Umbilical cord (tissue), 2 donors: ENCODE measurements around the gene C6orf132. TPM values are rescaled to one million over a fixed set of nuclear protein-coding genes. Genes with fewer than 3 reads are reported as not detected.
A peak's percentile ranks its signal among the peaks of the same experiment; 100 is the strongest.

Source experiments
- DNase-seq: peaks from one replicate; pipeline ENCODE4 v3.0.0-alpha.2; 2015; ENCODE audit warnings: low spot score
- total RNA-seq: library from RNA; depleted of rRNA; stranded (reverse); fragments of >200 nt; gene quantifications from one replicate; pipeline ENCODE4 v1.2.3, GENCODE V29; 2014; ENCODE audit warnings: low replicate concordance; ENCODE audit not compliant: insufficient read depth

Gene C6orf132
- total RNA-seq, 1 donor from 2014 or later: 6.0 TPM

DNA sequence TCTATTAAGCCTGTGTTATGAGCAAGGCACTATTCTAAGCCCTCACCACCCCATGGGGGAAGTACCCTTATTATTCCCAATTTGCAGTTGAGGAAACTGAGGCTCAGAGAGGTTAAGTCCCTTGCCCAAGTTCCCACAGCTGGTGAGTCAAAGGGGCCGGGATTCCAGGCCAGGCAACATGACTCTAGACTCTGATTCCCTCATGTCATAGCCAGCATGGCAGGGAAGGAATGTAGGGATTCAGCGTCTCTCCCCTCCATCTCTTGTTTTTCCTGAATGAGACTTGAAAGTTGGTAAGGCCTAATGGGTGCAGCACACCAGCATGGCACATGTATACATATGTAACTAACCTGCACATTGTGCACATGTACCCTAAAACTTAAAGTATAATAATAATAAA lies 6.7 kb downstream of the C6orf132 start:
- no peak for DNase-seq

DNA sequence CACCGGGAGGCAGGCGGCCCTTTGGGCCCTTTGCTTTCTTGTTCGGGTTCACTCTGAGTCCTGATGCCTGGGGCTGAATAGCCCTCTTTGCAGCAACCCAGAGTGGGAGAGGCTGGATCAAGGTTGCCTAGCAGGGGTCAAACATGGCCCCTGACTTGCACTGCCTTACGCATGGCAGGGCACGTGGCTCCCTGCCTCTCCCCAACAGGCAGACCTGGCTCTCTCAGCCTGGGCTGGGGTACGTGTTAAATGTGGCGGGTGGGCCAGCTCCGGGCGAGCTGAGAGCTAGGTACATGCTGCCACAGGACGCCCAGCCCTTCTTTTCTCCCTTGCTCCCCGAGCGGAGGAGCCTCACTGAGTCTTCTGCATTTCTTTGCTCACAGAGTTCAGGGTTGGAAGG lies 7.3 kb downstream of the C6orf132 start:
- no peak for DNase-seq

DNA sequence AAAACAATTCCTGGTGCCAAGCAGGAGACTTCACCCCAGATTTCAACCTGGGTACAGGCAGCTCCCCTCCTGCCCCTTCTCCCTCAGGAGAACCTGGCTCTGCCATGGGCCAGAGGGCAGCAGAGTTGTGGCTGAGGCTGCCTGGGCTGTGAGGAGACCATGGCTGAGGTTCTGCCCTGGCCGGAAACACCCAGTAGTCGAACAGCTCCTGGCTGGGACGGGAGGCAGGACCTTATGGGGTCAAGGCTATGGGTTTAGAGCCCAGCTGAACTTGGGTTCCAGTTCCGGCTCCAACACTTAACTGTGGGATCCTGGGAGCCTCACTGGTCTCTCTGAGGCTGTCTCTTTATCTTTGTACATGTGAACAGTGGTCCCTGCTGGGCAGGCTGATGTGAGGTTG lies 8.5 kb downstream of the C6orf132 start:
- no peak for DNase-seq

DNA sequence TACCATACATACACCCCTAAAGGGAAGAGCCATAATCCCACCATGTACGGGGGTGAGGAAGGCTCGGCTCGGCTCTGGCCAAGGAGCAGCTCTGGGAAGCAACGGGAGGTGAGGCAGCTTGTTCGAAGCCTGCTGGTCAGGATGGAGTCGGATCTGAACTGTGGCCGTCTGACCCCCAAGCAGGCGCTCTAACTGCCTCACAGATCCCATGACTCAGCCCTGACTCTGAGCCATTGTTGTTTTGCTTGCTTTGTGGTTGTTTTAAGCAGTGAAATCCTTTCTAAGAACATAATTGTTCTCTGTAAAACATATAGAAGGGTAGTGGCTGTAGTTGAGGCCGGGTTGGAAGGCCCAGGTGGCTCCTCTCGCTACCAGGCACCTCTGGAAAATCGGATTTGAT lies 10.9 kb downstream of the C6orf132 start:
- DNase-seq: no peak

DNA sequence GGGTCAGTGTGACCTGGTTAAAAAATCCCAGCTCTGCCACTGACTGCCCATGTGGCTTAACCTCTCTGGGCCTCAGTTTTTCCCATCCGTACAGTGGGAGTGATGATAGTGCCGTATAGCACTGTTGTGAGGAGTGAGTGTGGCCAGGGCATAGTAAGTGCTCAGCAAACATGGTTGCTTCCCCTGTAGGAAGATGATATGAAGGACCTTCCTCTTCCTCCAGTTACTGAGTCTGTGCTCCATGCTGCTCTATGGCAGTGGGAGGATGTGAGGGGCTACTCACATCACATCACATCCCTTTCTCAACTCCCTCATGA lies 13.1 kb downstream of the C6orf132 start:
- no peak for DNase-seq

DNA sequence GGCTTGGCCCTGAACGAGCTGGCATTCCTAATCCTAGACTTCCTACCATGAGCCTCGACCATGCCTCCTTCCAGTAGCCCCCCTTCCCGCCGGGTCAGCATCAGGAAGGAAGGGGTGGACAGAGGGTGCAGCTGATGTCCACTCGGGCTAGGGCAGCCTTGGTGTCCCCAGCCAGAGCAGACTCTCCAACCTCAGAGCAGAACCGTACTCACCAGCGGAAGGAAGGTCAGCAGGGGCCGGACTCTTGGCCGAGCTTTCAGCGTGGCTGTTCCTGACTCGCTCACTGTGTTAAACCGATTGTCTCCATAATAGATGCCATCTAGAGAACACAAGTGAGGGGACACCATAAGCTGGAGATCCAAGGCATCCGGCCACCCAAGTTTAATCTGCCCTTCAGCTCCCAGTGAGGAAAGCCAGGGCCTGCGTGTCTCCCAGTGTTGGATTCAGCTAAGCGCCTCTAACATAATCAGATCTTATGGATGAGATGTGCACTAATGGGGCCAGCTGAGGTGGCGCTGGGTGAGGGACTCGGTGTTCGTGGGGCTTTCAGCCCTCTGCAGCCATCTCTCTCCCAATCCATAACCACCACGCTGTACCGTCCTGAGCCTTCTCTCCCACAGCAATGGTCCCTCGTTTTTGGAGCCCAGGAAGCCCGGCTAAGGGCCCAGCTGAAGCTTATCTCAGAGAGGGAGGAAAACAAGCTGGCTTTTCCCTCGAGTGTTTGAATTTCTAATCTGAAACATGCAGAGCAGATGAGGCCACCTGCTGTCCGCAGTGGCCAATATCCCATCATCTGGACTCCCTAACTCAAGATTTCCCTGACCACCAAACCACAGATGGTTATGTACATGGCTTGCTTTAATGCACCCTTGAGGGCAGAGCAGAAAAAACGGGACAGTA lies 13.7 kb downstream of the C6orf132 start:
- no peak for DNase-seq

GRCh38 chr6:42125663-42126062 lies 16.8 kb downstream of the C6orf132 start:
- DNase-seq: no peak

GRCh38 chr6:42125231-42125630 lies 17.2 kb downstream of the C6orf132 start:
- no peak for DNase-seq

GRCh38 chr6:42124223-42124836 lies 18.1 kb downstream of the C6orf132 start:
- DNase-seq: no peak

DNA sequence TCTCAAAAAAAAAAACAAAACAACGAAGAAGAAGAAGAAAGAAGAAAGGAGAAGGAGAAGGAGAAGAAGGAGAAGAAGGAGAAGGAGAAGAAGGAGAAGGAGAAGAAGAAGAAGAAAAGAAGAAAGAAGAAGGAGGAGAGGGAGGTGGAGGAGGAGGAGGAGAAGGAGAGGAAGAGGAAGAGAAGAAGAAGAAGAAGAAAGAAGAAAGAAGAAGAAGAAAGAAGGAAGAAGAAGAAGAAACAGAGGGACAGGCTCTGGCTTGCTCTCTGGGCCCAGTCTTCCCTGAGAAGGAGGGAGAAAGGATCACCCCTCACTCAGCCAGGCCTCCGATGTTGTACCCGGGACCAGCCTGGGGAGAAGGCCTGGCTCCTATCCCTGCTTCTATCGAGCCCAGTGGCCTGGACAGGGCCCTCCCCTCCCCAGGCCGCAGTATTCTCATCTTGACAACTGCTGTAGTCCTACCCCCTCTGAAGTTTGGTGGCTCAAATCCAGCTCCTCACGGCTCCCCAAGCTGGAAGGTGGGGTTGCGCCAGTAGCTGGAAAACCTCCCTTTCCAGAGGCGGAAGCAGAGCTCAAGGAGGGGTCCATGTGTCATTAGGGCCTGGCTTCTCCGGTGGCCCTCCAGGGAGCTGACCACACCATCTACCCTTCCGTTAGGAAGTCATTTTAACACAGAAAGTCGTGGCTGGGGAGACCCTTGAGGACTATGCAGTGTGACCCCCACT lies 18.9 kb downstream of the C6orf132 start:
- DNase-seq: no peak

DNA sequence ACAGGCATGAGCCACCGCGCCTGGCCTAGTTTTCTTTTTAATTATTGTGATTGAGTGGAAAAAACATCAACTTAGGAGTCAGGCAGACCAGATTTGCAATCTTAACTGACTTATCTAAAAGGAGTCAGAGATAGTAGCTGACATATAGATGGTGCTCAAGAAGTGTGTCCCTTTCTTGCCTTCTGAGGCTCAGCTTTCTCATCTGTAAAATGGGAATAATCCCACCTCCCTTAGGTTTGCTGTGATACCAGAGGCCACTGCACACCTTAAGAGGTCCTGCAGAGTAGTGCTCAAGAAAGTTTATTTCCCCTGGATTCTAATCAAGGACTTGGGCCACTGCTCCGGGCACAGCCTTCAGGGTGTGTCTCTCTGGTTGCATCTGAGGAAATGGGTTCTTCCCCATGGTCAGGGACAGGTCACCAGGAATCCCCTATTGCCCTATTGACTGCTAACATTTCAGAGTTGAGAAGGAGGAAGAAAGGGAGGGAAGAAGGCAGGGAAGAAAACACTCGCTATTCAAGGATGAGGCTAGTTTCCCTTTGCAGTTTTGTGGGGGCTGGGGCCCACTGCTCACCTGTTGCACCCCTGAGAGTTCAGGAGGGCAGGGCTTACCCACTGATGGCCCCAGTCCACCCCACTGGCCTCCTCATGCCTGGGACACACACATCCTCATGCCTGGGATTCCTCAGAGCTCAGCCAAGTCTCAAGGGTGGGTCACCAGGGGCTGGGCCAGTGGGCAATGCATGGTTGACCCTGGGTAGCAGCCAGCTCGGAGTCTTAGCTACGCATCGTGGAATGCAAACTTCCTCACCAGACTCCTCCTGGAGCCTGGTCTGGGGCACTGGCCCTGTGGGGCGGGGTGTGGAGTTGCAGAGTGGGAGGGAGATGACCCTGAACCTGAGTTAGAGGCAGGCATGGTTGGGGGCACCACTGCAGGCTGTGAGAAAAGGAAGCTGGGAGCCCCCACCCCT lies 21.2 kb downstream of the C6orf132 start:
- peak; percentile 63 for DNase-seq

DNA sequence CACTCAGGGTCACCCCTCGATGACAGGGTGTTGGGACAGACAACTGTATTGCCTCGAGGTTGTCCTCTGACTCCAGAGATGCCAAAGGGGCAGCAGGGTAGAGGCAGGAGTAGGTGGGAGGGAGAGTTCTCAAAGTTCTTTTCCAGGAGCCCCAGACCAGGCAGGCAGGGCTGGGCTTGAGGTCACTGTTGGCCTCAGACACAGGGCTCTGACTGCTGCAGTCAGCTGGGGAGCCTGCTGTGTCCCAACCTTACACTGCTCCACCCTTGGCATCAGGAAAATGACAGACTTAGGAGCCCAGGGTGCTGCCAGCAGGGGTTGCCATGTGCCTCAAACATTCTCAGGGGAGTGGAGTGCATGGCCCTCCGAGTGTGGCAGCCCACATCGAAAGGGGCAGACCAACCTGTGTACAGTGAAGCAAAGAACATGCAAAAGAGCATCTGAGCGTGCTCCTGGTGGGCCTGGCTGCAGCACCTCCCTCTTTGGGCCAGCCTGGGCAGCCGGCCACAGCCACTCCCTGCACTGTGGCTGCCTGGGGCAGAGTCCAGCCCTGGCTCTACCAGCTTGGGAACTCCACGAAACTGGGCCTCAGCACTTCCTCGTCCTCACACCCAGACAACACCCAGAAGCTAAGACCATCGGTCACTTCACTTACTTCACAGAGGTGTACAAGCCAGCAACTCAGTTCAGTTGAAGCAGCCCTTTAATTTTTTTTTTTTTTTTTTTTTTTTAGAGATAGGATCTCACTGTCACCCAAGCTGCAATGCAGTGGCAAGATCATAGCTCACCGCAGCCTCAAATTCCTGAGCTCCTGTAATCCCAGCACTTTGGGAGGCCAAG lies 24.0 kb downstream of the C6orf132 start:
- DNase-seq: no peak

GRCh38 chr6:42117843-42118161 lies 24.6 kb downstream of the C6orf132 start:
- DNase-seq: no peak

DNA sequence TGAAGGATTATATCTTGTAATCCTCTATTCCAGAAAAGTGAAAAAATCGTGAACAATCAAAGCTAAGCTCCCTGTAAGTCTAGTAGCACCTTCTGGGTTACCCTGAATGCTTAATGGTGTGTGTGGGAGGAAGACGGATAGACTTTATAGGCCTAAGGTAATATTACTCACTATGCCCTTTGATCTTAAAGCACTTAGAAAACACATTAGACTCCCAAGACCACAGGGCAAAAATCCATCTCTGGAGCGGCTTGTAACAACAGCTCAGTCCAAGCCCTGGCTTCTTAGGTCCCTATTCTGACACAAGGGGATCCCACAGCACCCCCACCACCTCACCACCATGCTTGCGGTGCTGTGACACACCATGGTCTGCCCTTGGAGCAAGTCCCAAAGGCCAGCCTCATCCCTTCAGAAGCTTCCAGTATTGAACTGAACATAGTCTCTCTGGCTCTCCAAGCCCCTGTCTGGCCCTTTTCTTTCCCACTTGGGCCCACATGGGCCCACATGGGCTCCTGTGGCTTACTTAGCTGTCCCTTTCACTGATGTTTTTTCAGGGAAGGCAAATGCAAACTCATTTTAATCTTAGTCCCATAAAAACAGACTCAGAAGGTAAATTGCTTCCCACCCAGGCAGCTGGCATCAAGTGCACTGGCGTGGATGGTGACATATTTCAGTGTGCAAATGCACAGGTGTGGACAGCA lies 28.3 kb downstream of the C6orf132 start:
- DNase-seq: no peak

- DNase-seq: no peak
Measured at GRCh38 chr6:42112351-42112750, 30.1 kb downstream of the C6orf132 start.

GRCh38 chr6:42110683-42111082 lies 31.7 kb downstream of the C6orf132 start:
- DNase-seq: no peak

GRCh38 chr6:42108071-42108470 lies 34.3 kb downstream of the C6orf132 start:
- no peak for DNase-seq

GRCh38 chr6:42106112-42107023 lies 36.1 kb downstream of the C6orf132 start:
- DNase-seq: peak; percentile 42

DNA sequence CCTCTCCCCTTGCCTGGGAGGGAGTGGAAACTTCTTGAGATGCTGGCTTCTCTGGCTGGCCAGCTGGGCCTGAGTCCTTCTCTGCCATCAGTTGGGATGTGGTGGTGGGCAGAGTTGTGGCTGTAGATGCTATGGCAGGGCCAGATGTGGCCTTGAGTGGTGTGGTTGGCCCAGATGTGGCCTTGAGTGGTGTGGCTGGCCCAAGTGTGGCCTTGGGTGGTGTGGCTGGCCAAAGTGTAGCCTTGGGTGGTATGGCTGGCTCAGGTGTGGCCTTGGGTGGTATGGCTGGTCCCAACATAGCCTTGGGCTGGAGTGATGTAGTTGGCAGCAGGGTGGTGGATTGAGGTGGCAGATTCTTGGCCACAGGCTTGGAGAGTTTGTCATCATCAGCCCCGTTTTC lies 36.7 kb downstream of the C6orf132 start:
- DNase-seq: no peak
